ENCODE results near the gene FOXL3. TPM values are rescaled to one million over a fixed set of nuclear protein-coding genes. Genes with fewer than 3 reads are reported as not detected.

The FOXL3 gene
- polyA plus RNA-seq, 3 donors: not detected

- Mint-ChIP-seq H3K27me3 (ENCODE audit: low read depth in 3 of 3) (peaks cover 0 to 4% (median 1%) of the 10 kb centered on the region in 3 donors), H3K9me3 (peaks cover 54 to 91% (median 79%) of the 10 kb centered on the region in 7 donors), H3K4me3 (no peak overlapping the region), H3K36me3 (peaks cover 59 to 80% of the 10 kb centered on the region in 2 donors), H3K4me1 (no peaks in the 10 kb centered on the region), H3K27ac (no peak overlapping the region)
- no peaks in the 10 kb centered on the region for H4K20me1 ChIP-seq (ENCODE audit: insufficient read depth, low read length)
- intact Hi-C loops (cut with micrococcal nuclease): no loop called here
- peaks cover 83 to 96% of the 10 kb centered on the region in 2 donors for H3K9me3 ChIP-seq (replicated peaks in 1 of 2; ENCODE audit: control insufficient read depth in 1 of 2, insufficient read depth in 1 of 2, low read length in 2 of 2)
- 90% methylated on average over 5 of the region's 5 CpGs for WGBS (ENCODE audit: insufficient coverage)
- H2AFZ ChIP-seq (ENCODE audit: insufficient read depth, low read depth, low read length, poor library complexity, severe bottlenecking): no peak overlapping the region
- H3K27ac ChIP-seq (ENCODE audit: low read depth in 1 of 2, low read length in 2 of 2): no peak overlapping the region
- no peaks in the 10 kb centered on the region for H3K4me1 ChIP-seq (ENCODE audit: control insufficient read depth in 1 of 2, insufficient read depth in 2 of 2, low read length in 2 of 2)
- no peaks in the 10 kb centered on the region for H3K79me2 ChIP-seq (ENCODE audit: insufficient read depth, low read length)
- no peak for DNase-seq
- no peak overlapping the region for H3K9ac ChIP-seq (ENCODE audit: insufficient read depth, low read length, poor library complexity, severe bottlenecking)
- TF ChIP-seq, protein P1, sequence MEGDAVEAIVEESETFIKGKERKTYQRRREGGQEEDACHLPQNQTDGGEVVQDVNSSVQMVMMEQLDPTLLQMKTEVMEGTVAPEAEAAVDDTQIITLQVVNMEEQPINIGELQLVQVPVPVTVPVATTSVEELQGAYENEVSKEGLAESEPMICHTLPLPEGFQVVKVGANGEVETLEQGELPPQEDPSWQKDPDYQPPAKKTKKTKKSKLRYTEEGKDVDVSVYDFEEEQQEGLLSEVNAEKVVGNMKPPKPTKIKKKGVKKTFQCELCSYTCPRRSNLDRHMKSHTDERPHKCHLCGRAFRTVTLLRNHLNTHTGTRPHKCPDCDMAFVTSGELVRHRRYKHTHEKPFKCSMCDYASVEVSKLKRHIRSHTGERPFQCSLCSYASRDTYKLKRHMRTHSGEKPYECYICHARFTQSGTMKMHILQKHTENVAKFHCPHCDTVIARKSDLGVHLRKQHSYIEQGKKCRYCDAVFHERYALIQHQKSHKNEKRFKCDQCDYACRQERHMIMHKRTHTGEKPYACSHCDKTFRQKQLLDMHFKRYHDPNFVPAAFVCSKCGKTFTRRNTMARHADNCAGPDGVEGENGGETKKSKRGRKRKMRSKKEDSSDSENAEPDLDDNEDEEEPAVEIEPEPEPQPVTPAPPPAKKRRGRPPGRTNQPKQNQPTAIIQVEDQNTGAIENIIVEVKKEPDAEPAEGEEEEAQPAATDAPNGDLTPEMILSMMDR (IDR thresholded peaks at IDR 0.05): no peak
- peaks cover 46 to 88% of the 10 kb centered on the region in 2 donors for H3K36me3 ChIP-seq (replicated peaks in 1 of 2; ENCODE audit: control insufficient read depth in 1 of 2, insufficient read depth in 2 of 2, low read length in 2 of 2)
- no peak overlapping the region for H3K4me3 ChIP-seq (replicated peaks in 1 of 3; ENCODE audit: low read depth in 2 of 3, low read length in 3 of 3)
- no peaks in the 10 kb centered on the region for H3K27me3 ChIP-seq (ENCODE audit: control insufficient read depth in 2 of 2, insufficient read depth in 2 of 2, low read length in 2 of 2)
- H3K4me2 ChIP-seq (replicated peaks; ENCODE audit: extremely low read depth, low read length, poor library complexity, severe bottlenecking): no peak overlapping the region
Measured at GRCh38 chr7:257647-257992, 32.4 kb upstream of the FOXL3 start.

- no peak overlapping the region for H3K27ac ChIP-seq (ENCODE audit: low read depth in 1 of 2, low read length in 2 of 2)
- H4K20me1 ChIP-seq (ENCODE audit: insufficient read depth, low read length): no peaks in the 10 kb centered on the region
- DNase-seq: no peak
- no peaks in the 10 kb centered on the region for H3K4me1 Mint-ChIP-seq
- H3K9me3 ChIP-seq (replicated peaks in 1 of 2; ENCODE audit: control insufficient read depth in 1 of 2, insufficient read depth in 1 of 2, low read length in 2 of 2): peaks cover 85 to 97% of the 10 kb centered on the region in 2 donors
- no peak overlapping the region for H3K9ac ChIP-seq (ENCODE audit: insufficient read depth, low read length, poor library complexity, severe bottlenecking)
- H3K36me3 ChIP-seq (replicated peaks in 1 of 2; ENCODE audit: control insufficient read depth in 1 of 2, insufficient read depth in 2 of 2, low read length in 2 of 2): peaks cover 36 to 78% of the 10 kb centered on the region in 2 donors
- 99% methylated on average over 21 of the region's 31 CpGs for WGBS (ENCODE audit: insufficient coverage)
- H3K79me2 ChIP-seq (ENCODE audit: insufficient read depth, low read length): no peaks in the 10 kb centered on the region
- no peaks in the 10 kb centered on the region for H3K27me3 ChIP-seq (ENCODE audit: control insufficient read depth in 2 of 2, insufficient read depth in 2 of 2, low read length in 2 of 2)
- H3K27me3 Mint-ChIP-seq (ENCODE audit: low read depth in 3 of 3): peaks cover 0 to 5% (median 1%) of the 10 kb centered on the region in 3 donors
- H3K4me3 ChIP-seq (replicated peaks in 1 of 3; ENCODE audit: low read depth in 2 of 3, low read length in 3 of 3): no peak overlapping the region
- peaks cover 52 to 84% (median 74%) of the 10 kb centered on the region in 7 donors for H3K9me3 Mint-ChIP-seq
- no peak overlapping the region for H3K4me3 Mint-ChIP-seq
- H2AFZ ChIP-seq (ENCODE audit: insufficient read depth, low read depth, low read length, poor library complexity, severe bottlenecking): no peak overlapping the region
- no peak overlapping the region for H3K27ac Mint-ChIP-seq
- H3K4me2 ChIP-seq (replicated peaks; ENCODE audit: extremely low read depth, low read length, poor library complexity, severe bottlenecking): no peak overlapping the region
- TF ChIP-seq, protein P1 (IDR thresholded peaks at IDR 0.05): no peak
- no peaks in the 10 kb centered on the region for H3K4me1 ChIP-seq (ENCODE audit: control insufficient read depth in 1 of 2, insufficient read depth in 2 of 2, low read length in 2 of 2)
- H3K36me3 Mint-ChIP-seq: peaks cover 49 to 71% of the 10 kb centered on the region in 2 donors
- intact Hi-C loops (cut with micrococcal nuclease): no loop called here
Measured at GRCh38 chr7:258476-259190, 31.3 kb upstream of the FOXL3 start.
